ENCODE measurements around the gene PDE6H.

PDE6H gene

GRCh38 chr12:14965221-14965620 is 7.6 kb upstream of the PDE6H start:
- H3K4me3 ChIP-seq (ENCODE audit: low read depth, low read length): no peak overlapping the region

DNA sequence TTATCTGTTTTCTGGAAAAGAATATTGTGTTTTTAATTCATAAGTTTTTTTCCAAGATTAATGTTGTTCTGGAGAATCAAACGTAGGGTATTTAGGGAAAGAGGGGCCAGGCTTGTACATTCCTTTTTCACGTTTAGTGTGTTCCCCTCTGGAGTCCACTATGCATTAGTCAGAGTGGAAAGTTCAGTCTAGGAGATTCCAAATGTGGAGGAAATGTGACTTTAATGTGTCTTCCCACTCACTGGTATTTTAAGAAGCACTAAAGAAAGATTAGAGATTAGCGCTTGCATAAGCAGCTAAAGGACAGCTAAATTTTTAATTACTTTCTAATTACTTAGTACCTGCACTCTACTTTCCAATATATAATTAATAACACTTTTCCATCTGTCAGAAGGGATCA is 4.4 kb upstream of the PDE6H start:
- TF ChIP-seq CTCF (IDR thresholded peaks at IDR 0.05; ENCODE audit: borderline replicate concordance, insufficient read depth, low read depth, low read length): no peak
- H3K4me3 ChIP-seq (ENCODE audit: low read depth, low read length): no peak overlapping the region

More at GRCh38 chr12:14965221-14965620, 7.6 kb upstream of the PDE6H start:
- no peak for TF ChIP-seq CTCF (IDR thresholded peaks at IDR 0.05; ENCODE audit: borderline replicate concordance, insufficient read depth, low read depth, low read length)

- H3K4me3 ChIP-seq (ENCODE audit: low read depth, low read length): no peak overlapping the region
- no peak for TF ChIP-seq CTCF (IDR thresholded peaks at IDR 0.05; ENCODE audit: borderline replicate concordance, insufficient read depth, low read depth, low read length)
These were observed 2.4 kb upstream of the PDE6H start for GRCh38 chr12:14970473-14970872.

DNA sequence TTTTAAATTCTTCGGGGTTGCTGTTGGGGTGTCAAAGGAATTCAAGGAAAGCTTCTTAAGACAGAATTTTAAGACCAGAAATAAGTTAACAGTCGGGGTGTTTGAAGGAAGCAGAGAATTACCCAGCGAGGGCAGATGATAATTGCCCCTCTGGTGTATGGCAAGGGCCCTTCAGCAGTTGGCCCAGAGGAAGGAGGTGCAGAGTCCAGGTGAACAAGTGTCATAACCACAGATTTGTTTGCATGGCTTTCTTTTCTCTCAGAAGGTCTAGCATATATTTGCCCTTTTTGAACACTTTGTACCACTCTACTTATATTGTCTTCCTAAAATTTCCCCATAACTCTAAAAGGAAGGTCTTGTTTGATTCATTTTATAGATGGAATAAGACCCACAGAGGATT is 1.8 kb downstream of the PDE6H start:
- no peak for TF ChIP-seq CTCF (IDR thresholded peaks at IDR 0.05; ENCODE audit: borderline replicate concordance, insufficient read depth, low read depth, low read length)
- H3K4me3 ChIP-seq (ENCODE audit: low read depth, low read length): no peak overlapping the region

GRCh38 chr12:14975457-14975856 is 2.6 kb downstream of the PDE6H start:
- TF ChIP-seq CTCF (IDR thresholded peaks at IDR 0.05; ENCODE audit: borderline replicate concordance, insufficient read depth, low read depth, low read length): no peak
- no peak overlapping the region for H3K4me3 ChIP-seq (ENCODE audit: low read depth, low read length)

- no peak for TF ChIP-seq CTCF (IDR thresholded peaks at IDR 0.05; ENCODE audit: borderline replicate concordance, insufficient read depth, low read depth, low read length)
- no peak overlapping the region for H3K4me3 ChIP-seq (ENCODE audit: low read depth, low read length)
These were observed 3.8 kb downstream of the PDE6H start for GRCh38 chr12:14976658-14977057.

DNA sequence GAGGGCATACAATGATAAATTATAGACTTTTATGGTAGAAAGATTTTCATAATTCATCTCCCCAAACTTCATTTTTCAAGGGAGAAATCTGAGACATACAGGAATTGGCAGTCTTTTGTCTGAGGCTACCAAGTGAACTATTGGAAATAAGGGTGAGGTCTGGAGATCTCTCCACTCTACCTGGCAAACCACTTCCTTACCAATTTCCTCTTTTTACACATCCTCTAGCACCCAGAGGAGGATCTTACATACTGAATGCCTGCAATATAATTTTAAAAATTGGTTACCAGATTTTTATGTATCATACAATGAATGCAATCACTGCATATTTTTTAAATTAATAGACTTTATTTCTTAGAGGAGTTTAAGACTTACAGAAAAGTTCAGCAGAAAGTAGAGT is 6.6 kb downstream of the PDE6H start:
- no peak overlapping the region for H3K4me3 ChIP-seq (ENCODE audit: low read depth, low read length)
- TF ChIP-seq CTCF (IDR thresholded peaks at IDR 0.05; ENCODE audit: borderline replicate concordance, insufficient read depth, low read depth, low read length): no peak
